ENCODE results near the gene MIEN1. TPM values are rescaled to one million over a fixed set of nuclear protein-coding genes. Genes with fewer than 3 reads are reported as not detected.

Gene MIEN1
- total RNA-seq, 1 donor, result 14.8 TPM

GRCh38 chr17:39705786-39706348 is 24.5 kb downstream of the MIEN1 start:
- Histone ChIP-seq H4K20me1 (ENCODE audit: insufficient read depth, low read length) (peaks cover 48% of the 10 kb centered on the region), H3K79me2 (ENCODE audit: insufficient read depth, low read length) (peaks cover 56% of the 10 kb centered on the region), H3K36me3 (ENCODE audit: insufficient read depth, low read length) (peaks cover 33% of the 10 kb centered on the region), H3K4me2 (ENCODE audit: insufficient read depth, low read length) (no peak overlapping the region), H3K4me3 (ENCODE audit: insufficient read depth, low read length) (no peak overlapping the region), H3K27ac (ENCODE audit: low read depth, low read length) (no peak overlapping the region), H3K27me3 (ENCODE audit: insufficient read depth, low read length) (no peaks in the 10 kb centered on the region), H2AFZ (ENCODE audit: low read length) (no peak overlapping the region), H3K4me1 (ENCODE audit: insufficient read depth, low read length) (peaks cover 13% of the 10 kb centered on the region), H3K9me3 (ENCODE audit: low read depth, low read length) (no peaks in the 10 kb centered on the region)
- TF ChIP-seq CTCF (IDR thresholded peaks at IDR 0.05; ENCODE audit: extremely low read depth, low read depth, low read length), result no peak
- DNase-seq (ENCODE audit: insufficient read length, low spot score, missing footprints), result peak; percentile 47

- Histone ChIP-seq H3K27ac (ENCODE audit: low read depth, low read length) (no peak overlapping the region), H3K4me3 (ENCODE audit: insufficient read depth, low read length) (no peak overlapping the region), H2AFZ (ENCODE audit: low read length) (no peak overlapping the region), H3K79me2 (ENCODE audit: insufficient read depth, low read length) (peaks cover 63% of the 10 kb centered on the region), H3K27me3 (ENCODE audit: insufficient read depth, low read length) (no peaks in the 10 kb centered on the region), H3K9me3 (ENCODE audit: low read depth, low read length) (no peaks in the 10 kb centered on the region), H3K36me3 (ENCODE audit: insufficient read depth, low read length) (peaks cover 24% of the 10 kb centered on the region), H3K4me1 (ENCODE audit: insufficient read depth, low read length) (peaks cover 13% of the 10 kb centered on the region), H3K4me2 (ENCODE audit: insufficient read depth, low read length) (no peak overlapping the region), H4K20me1 (ENCODE audit: insufficient read depth, low read length) (peaks cover 48% of the 10 kb centered on the region)
- DNase-seq (ENCODE audit: insufficient read length, low spot score, missing footprints), result peak; percentile 95
- TF ChIP-seq CTCF (IDR thresholded peaks at IDR 0.05; ENCODE audit: extremely low read depth, low read depth, low read length), result peak; percentile 53
Measured at GRCh38 chr17:39704821-39705551, 25.3 kb downstream of the MIEN1 start.

GRCh38 chr17:39703913-39704312 is 26.4 kb downstream of the MIEN1 start:
- Histone ChIP-seq H3K9me3 (ENCODE audit: low read depth, low read length) (no peaks in the 10 kb centered on the region), H4K20me1 (ENCODE audit: insufficient read depth, low read length) (peaks cover 48% of the 10 kb centered on the region), H3K4me1 (ENCODE audit: insufficient read depth, low read length) (peaks cover 13% of the 10 kb centered on the region), H3K36me3 (ENCODE audit: insufficient read depth, low read length) (peaks cover 14% of the 10 kb centered on the region), H3K4me2 (ENCODE audit: insufficient read depth, low read length) (no peak overlapping the region), H3K27ac (ENCODE audit: low read depth, low read length) (no peak overlapping the region), H2AFZ (ENCODE audit: low read length) (no peak overlapping the region), H3K27me3 (ENCODE audit: insufficient read depth, low read length) (no peaks in the 10 kb centered on the region), H3K4me3 (ENCODE audit: insufficient read depth, low read length) (no peak overlapping the region), H3K79me2 (ENCODE audit: insufficient read depth, low read length) (peaks cover 67% of the 10 kb centered on the region)
- peak; percentile 32 for DNase-seq (ENCODE audit: insufficient read length, low spot score, missing footprints)
- no peak for TF ChIP-seq CTCF (IDR thresholded peaks at IDR 0.05; ENCODE audit: extremely low read depth, low read depth, low read length)

Measured in osteoblast (primary cell).